Fibroblast of mammary gland (primary cell): ENCODE measurements around the gene IFT74.

Source experiments
- DNase-seq: peaks from one replicate; pipeline ENCODE4 v3.0.0-alpha.2; 2010; ENCODE audit warnings: low read depth
- H3K4me3 ChIP-seq: 2 replicates; pipeline ENCODE4 v1.5.1; 2011; ENCODE audit warnings: low read depth, mild to moderate bottlenecking, low read length, moderate library complexity; ENCODE audit not compliant: control insufficient read depth
- TF ChIP-seq, protein P1 (sequence below): conservative IDR thresholded peaks from 2 replicates; pipeline ENCODE4 v1.5.1; 2011; ENCODE audit warnings: low read depth, low read length, inconsistent platforms; ENCODE audit not compliant: control insufficient read depth, insufficient read depth

Gene IFT74

GRCh38 chr9:27037499-27037898 is 81.3 kb downstream of the IFT74 start:
- DNase-seq, result no peak
- TF ChIP-seq, protein P1, sequence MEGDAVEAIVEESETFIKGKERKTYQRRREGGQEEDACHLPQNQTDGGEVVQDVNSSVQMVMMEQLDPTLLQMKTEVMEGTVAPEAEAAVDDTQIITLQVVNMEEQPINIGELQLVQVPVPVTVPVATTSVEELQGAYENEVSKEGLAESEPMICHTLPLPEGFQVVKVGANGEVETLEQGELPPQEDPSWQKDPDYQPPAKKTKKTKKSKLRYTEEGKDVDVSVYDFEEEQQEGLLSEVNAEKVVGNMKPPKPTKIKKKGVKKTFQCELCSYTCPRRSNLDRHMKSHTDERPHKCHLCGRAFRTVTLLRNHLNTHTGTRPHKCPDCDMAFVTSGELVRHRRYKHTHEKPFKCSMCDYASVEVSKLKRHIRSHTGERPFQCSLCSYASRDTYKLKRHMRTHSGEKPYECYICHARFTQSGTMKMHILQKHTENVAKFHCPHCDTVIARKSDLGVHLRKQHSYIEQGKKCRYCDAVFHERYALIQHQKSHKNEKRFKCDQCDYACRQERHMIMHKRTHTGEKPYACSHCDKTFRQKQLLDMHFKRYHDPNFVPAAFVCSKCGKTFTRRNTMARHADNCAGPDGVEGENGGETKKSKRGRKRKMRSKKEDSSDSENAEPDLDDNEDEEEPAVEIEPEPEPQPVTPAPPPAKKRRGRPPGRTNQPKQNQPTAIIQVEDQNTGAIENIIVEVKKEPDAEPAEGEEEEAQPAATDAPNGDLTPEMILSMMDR, result no peak
- no peak overlapping the region for H3K4me3 ChIP-seq

GRCh38 chr9:27041746-27042145 is 85.5 kb downstream of the IFT74 start:
- TF ChIP-seq, protein P1, result no peak
- no peak overlapping the region for H3K4me3 ChIP-seq
- DNase-seq, result peak; percentile 7

- TF ChIP-seq, protein P1, result no peak
Measured at GRCh38 chr9:27042476-27042875, 86.3 kb downstream of the IFT74 start.

GRCh38 chr9:27043176-27043575 is 87.0 kb downstream of the IFT74 start:
- TF ChIP-seq, protein P1, result no peak
- no peak for DNase-seq
- no peak overlapping the region for H3K4me3 ChIP-seq

More at GRCh38 chr9:27042476-27042875, 86.3 kb downstream of the IFT74 start:
- no peak overlapping the region for H3K4me3 ChIP-seq
- no peak for DNase-seq

DNA sequence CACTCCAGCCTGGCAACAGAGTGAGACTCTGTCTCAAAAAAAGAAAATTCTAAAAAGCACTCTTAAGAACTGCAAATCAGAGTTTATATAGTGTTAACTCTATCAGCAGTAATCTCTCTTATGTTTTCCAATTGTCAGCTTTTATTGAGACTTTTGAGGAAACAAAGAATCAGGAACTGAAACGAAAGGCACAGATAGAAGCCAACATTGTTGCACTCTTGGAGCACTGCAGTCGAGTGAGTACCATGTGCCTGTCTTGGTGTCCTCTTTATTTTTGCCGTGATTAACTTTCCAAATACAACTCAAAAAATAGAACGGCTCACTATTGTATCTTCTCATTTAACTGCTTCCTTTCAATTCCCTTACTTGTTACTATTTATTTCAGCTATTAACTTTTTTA is 90.9 kb downstream of the IFT74 start:
- H3K4me3 ChIP-seq, result no peak overlapping the region
- TF ChIP-seq, protein P1, result no peak
- DNase-seq, result no peak

DNA sequence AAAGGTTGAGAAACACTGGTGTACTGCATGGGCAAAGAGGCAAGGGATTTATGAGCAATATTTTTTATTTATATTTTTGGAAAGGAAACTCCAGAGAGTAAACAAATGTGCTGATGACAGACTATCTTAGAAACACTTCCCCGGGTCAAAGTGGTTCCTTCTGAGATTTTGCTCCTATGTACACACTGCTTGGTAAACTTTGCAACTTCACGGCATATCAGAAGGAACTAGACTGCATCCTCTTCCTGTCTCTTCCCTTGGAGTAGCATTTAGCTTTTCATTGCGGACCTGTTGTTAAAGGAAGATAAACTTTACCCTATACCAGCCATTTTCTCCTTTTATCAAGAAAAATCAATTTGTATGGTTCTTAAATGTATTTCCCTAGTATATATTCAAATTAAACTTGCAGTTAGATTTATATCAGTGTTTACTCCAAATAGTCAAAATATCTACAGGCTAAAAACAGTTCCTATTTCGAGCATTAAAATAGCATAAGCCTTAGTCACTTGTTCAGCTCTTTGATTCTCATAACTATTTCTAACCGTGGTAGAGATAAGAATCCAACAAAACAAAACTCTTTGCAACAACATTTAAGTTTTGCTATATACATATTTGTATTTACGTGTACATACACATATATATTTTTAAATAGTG is 97.3 kb downstream of the IFT74 start:
- no peak overlapping the region for H3K4me3 ChIP-seq
- TF ChIP-seq, protein P1, result no peak
- DNase-seq, result no peak
